ENCODE measurements around the gene RPLP2.

DNA sequence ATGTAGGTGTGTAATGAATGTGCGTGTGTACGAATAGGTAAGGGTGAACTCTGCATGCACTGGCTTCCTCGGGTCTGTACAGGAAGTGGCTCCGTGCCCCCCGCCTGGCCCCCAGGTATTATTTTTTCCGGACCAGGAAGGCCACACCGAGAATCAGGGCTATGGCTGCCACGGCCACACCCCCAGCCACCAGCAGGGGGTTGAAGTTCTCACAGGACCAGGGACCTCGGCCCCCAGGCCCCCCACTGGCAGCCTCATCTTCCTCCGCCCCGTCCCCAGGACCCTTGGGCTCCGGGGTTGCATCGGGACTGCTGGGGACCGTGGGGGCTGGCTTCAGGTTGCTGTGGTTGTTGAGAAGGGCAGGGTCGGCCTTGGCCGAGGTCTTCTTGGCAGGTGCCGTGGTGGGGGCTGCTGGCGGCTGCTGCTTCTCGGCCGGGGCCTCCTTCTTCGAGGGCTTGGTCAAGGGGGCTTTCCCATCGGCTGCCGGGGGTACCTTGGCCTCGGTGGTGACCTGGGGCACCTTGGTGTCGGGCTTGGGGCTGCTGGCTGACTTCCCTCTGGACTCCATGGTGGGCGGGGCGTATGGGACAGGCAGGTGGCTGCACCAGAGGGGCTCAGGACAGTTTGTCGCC, 21.6 kb upstream of the RPLP2 start:
- TF ChIP-seq CTCF (IDR thresholded peaks at IDR 0.05) (no peak), POLR2AphosphoS5 (IDR thresholded peaks at IDR 0.05) (no peak)
